Left ventricle myocardium inferior (tissue), 1 donor: ENCODE results near the gene ZNF23. TPM values are rescaled to one million over a fixed set of nuclear protein-coding genes. Genes with fewer than 3 reads are reported as not detected.

Source experiments
- DNase-seq: peaks from one replicate; pipeline ENCODE4 v3.0.0-alpha.2; 2020
- H3K27ac ChIP-seq: fragments of 200-600 bp; replicated peaks from 2 replicates; pipeline ENCODE4 v1.8.0; 2021
- H3K27me3 ChIP-seq: fragments of 200-600 bp; 2 replicates; pipeline ENCODE4 v1.8.0; 2021; ENCODE audit warnings: low read depth
- H3K36me3 ChIP-seq: fragments of 200-600 bp; 2 replicates; pipeline ENCODE4 v1.8.0; 2021
- H3K4me1 ChIP-seq: fragments of 200-600 bp; 2 replicates; pipeline ENCODE4 v1.8.0; 2021
- H3K4me3 ChIP-seq: fragments of 200-600 bp; 2 replicates; pipeline ENCODE4 v1.8.0; 2021; ENCODE audit warnings: mild to moderate bottlenecking, moderate library complexity
- H3K9me3 ChIP-seq: fragments of 200-600 bp; replicated peaks from 2 replicates; pipeline ENCODE4 v1.8.0; 2021
- intact Hi-C: fragments of 100-400 bp; cut with micrococcal nuclease; formaldehyde crosslinking; loops from one replicate; pipeline ENCODE4 v1.11.0; 2022
- total RNA-seq: library from RNA; stranded (reverse); fragmentation: NEBNext Ultra II Directional; extraction: Animal tissue kit (Norgen Biotek cat#: 25700); gene quantifications from one replicate; pipeline ENCODE4 v1.2.1, GENCODE V29; 2021
- TF ChIP-seq, protein P1 (sequence below): fragments of 200-600 bp; IDR thresholded peaks from 2 replicates; pipeline ENCODE4 v1.8.0; 2021; ENCODE audit warnings: antibody characterized with exemption, mild to moderate bottlenecking, borderline replicate concordance
- donor health status: DM: no; HTN: yes; CAD: no; lungs with severe emphysema.

ZNF23 gene
- total RNA-seq, 1 donor from 2014 or later = 5.2 TPM

- Histone ChIP-seq H3K27me3 (peaks cover 100% of the 10 kb centered on the region), H3K4me1 (no peaks in the 10 kb centered on the region), H3K4me3 (no peak overlapping the region), H3K36me3 (no peaks in the 10 kb centered on the region), H3K9me3 (peaks cover 18% of the 10 kb centered on the region), H3K27ac (no peak overlapping the region)
- intact Hi-C loops = no loop called here
- TF ChIP-seq, protein P1, sequence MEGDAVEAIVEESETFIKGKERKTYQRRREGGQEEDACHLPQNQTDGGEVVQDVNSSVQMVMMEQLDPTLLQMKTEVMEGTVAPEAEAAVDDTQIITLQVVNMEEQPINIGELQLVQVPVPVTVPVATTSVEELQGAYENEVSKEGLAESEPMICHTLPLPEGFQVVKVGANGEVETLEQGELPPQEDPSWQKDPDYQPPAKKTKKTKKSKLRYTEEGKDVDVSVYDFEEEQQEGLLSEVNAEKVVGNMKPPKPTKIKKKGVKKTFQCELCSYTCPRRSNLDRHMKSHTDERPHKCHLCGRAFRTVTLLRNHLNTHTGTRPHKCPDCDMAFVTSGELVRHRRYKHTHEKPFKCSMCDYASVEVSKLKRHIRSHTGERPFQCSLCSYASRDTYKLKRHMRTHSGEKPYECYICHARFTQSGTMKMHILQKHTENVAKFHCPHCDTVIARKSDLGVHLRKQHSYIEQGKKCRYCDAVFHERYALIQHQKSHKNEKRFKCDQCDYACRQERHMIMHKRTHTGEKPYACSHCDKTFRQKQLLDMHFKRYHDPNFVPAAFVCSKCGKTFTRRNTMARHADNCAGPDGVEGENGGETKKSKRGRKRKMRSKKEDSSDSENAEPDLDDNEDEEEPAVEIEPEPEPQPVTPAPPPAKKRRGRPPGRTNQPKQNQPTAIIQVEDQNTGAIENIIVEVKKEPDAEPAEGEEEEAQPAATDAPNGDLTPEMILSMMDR = no peak
- no peak for DNase-seq
Observed at GRCh38 chr16:71426880-71427615, 35.0 kb downstream of the ZNF23 start.

DNA sequence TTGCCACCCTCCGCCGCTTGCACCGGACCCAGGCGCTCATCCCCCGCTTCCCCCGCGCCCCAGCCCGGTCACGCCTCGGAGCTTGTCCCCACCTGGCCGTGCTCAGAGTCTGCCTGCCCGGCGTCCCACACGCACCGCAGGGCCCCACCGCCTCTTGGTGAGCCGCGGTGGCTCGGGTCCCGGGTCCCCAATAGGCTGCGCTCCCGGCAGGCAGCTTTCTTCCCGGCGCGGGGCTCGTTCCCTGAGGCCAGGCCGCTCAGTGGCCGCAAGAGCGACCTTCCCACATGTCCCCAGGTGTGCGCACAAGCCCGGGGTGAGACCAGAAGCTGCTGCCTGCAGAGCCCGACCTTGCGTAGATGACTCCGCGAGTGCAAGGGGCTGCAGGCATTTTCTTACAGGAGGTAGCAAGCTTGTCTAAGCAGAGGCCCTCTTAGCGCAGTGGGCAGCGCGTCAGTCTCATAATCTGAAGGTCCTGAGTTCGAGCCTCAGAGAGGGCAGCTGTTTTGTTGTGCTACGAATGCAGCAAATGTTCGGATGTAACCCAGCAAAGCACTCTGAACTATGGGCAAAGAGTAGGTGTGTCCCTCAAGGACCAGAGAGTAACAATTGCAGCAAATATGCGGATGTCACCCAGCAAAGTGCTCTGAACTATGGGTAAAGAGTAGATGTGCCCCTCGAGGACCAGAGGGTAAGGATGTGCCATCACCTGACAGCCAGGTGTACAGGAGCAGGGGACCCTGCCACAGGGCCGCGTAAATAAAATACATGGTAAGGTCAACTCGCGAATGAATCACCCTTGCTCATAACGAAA is 35.8 kb downstream of the ZNF23 start:
- Histone ChIP-seq H3K4me1 (no peaks in the 10 kb centered on the region), H3K4me3 (no peak overlapping the region), H3K9me3 (peaks cover 18% of the 10 kb centered on the region), H3K36me3 (no peaks in the 10 kb centered on the region), H3K27ac (no peak overlapping the region), H3K27me3 (peaks cover 100% of the 10 kb centered on the region)
- TF ChIP-seq, protein P1 = no peak
- no peak for DNase-seq
- intact Hi-C loops = no loop called here

DNA sequence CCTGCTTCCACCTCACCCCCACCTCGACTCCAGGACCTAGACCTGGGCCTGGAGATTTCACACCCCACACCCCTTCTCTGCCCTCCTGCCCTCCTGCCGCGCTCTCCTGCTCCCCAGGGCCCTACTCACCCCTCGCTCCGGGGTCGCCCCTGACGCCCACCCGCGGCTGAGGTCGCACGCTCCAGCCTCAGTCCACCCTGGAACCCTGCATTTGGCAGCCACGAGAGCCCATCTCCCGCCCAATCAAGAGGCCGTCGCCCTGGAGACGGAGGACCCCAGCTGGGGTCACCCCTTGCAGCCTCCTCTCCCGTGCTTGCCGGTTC is 36.3 kb downstream of the ZNF23 start:
- H3K9me3 ChIP-seq = peaks cover 22% of the 10 kb centered on the region
- H3K4me1 ChIP-seq = no peaks in the 10 kb centered on the region
- H3K4me3 ChIP-seq = no peak overlapping the region
- peaks cover 100% of the 10 kb centered on the region for H3K27me3 ChIP-seq
- intact Hi-C loops = no loop called here
- DNase-seq = no peak
- H3K27ac ChIP-seq = no peak overlapping the region
- no peaks in the 10 kb centered on the region for H3K36me3 ChIP-seq
- TF ChIP-seq, protein P1 = no peak

- Histone ChIP-seq H3K9me3 (peaks cover 28% of the 10 kb centered on the region), H3K4me1 (no peaks in the 10 kb centered on the region), H3K36me3 (no peaks in the 10 kb centered on the region), H3K27ac (no peak overlapping the region), H3K27me3 (peaks cover 100% of the 10 kb centered on the region), H3K4me3 (no peak overlapping the region)
- no peak for DNase-seq
- TF ChIP-seq, protein P1 = no peak
- intact Hi-C loops = no loop called here
Observed at GRCh38 chr16:71424626-71425025, 37.4 kb downstream of the ZNF23 start.

DNA sequence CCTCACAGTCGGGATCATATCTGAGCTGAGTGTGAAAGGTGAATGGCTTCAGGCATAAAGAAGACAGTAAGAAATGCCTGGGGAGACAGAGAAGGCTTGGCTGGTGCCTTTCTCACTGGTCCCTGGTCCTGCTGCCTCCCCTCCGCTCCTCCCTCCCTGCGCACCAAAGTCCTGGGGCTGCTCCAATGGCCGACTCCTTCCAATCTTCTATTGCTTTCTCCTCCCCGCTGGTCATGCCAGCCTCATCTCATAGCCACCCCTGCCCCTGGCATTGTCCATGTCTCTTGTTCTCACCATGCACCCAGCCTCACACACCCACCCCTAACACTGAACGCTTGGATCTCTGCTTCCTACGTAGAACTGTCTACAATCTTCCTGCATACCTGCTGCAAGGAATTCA is 38.2 kb downstream of the ZNF23 start:
- no peak overlapping the region for H3K4me3 ChIP-seq
- peaks cover 95% of the 10 kb centered on the region for H3K27me3 ChIP-seq
- H3K4me1 ChIP-seq = no peaks in the 10 kb centered on the region
- intact Hi-C loops = no loop called here
- no peaks in the 10 kb centered on the region for H3K36me3 ChIP-seq
- DNase-seq = no peak
- no peak overlapping the region for H3K27ac ChIP-seq
- TF ChIP-seq, protein P1 = no peak
- peaks cover 24% of the 10 kb centered on the region for H3K9me3 ChIP-seq
